Liver (tissue), 3 donors: Measurements from ENCODE around the gene SRSF12.

Source experiments
- CTCF ChIP-seq: fragments of 150-350 bp; IDR thresholded peaks from 2 replicates; pipeline ENCODE4 v1.5.1; 2017; ENCODE audit warnings: improper control_type of control experiment, low read depth, low read length; ENCODE audit not compliant: missing input control
- FOXA1 ChIP-seq: IDR thresholded peaks from 2 replicates; pipeline ENCODE4 v1.6.1; 2016; ENCODE audit warnings: antibody characterized with exemption
- GABPA ChIP-seq, 2 donors: IDR thresholded peaks in 1 of 2; conservative IDR thresholded peaks in 1 of 2; 2 replicates each; pipeline ENCODE4 v1.6.1; 2016; ENCODE audit warnings: antibody characterized with exemption in 2 of 2, mild to moderate bottlenecking in 1 of 2, moderate library complexity in 1 of 2
- RAD21 ChIP-seq, 2 donors: IDR thresholded peaks; 2 replicates each; pipeline ENCODE4 v1.6.1; 2016; ENCODE audit warnings: antibody characterized with exemption in 2 of 2, mild to moderate bottlenecking in 2 of 2
- REST ChIP-seq: IDR thresholded peaks from 2 replicates; pipeline ENCODE4 v1.6.1; 2016; ENCODE audit warnings: antibody characterized with exemption, mild to moderate bottlenecking
- SP1 ChIP-seq: IDR thresholded peaks from 2 replicates; pipeline ENCODE4 v1.6.1; 2018; ENCODE audit warnings: antibody characterized with exemption, mild to moderate bottlenecking
- YY1 ChIP-seq: IDR thresholded peaks from 2 replicates; pipeline ENCODE4 v1.6.1; 2016; ENCODE audit warnings: antibody characterized with exemption, mild to moderate bottlenecking
- ZBTB33 ChIP-seq: IDR thresholded peaks from 2 replicates; pipeline ENCODE4 v1.6.1; 2016; ENCODE audit warnings: antibody characterized with exemption
- donor health status: healthy.
- donor health status: healthy.

- peak in 1 of 2 donors; percentile 39 for TF ChIP-seq GABPA (IDR thresholded peaks at IDR 0.05 in 1 of 2, conservative IDR thresholded peaks at IDR 0.05 in 1 of 2)
- TF ChIP-seq CTCF = peak; percentile 7
- peak; percentile 96 for TF ChIP-seq REST
- peak; percentile 29 to 52 for TF ChIP-seq RAD21 (IDR thresholded peaks at IDR 0.05)
- TF ChIP-seq YY1 = peak; percentile 74
- peak; percentile 64 for TF ChIP-seq FOXA1
- peak; percentile 87 for TF ChIP-seq SP1
- peak; percentile 57 for TF ChIP-seq ZBTB33
Observed at GRCh38 chr6:89080281-89081128, 37.4 kb downstream of the SRSF12 start, which contains the start of gene PNRC1.
